Measurements from ENCODE around the gene HTT-AS. TPM values are rescaled to one million over a fixed set of nuclear protein-coding genes. Genes with fewer than 3 reads are reported as not detected.

Gene HTT-AS
- total RNA-seq, 2 donors from 2014 or later, result not detected

DNA sequence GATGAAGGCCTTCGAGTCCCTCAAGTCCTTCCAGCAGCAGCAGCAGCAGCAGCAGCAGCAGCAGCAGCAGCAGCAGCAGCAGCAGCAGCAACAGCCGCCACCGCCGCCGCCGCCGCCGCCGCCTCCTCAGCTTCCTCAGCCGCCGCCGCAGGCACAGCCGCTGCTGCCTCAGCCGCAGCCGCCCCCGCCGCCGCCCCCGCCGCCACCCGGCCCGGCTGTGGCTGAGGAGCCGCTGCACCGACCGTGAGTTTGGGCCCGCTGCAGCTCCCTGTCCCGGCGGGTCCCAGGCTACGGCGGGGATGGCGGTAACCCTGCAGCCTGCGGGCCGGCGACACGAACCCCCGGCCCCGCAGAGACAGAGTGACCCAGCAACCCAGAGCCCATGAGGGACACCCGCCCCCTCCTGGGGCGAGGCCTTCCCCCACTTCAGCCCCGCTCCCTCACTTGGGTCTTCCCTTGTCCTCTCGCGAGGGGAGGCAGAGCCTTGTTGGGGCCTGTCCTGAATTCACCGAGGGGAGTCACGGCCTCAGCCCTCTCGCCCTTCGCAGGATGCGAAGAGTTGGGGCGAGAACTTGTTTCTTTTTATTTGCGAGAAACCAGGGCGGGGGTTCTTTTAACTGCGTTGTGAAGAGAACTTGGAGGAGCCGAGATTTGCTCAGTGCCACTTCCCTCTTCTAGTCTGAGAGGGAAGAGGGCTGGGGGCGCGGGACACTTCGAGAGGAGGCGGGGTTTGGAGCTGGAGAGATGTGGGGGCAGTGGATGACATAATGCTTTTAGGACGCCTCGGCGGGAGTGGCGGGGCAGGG lies 711 bp upstream of the HTT-AS start:
- no peaks in the 10 kb centered on the region for H3K36me3 ChIP-seq
- TF ChIP-seq POLR2A (IDR thresholded peaks at IDR 0.05) (peak; percentile 54), POLR2AphosphoS5 (IDR thresholded peaks at IDR 0.05) (peak; percentile 8)
- TF ChIP-seq, protein P1, sequence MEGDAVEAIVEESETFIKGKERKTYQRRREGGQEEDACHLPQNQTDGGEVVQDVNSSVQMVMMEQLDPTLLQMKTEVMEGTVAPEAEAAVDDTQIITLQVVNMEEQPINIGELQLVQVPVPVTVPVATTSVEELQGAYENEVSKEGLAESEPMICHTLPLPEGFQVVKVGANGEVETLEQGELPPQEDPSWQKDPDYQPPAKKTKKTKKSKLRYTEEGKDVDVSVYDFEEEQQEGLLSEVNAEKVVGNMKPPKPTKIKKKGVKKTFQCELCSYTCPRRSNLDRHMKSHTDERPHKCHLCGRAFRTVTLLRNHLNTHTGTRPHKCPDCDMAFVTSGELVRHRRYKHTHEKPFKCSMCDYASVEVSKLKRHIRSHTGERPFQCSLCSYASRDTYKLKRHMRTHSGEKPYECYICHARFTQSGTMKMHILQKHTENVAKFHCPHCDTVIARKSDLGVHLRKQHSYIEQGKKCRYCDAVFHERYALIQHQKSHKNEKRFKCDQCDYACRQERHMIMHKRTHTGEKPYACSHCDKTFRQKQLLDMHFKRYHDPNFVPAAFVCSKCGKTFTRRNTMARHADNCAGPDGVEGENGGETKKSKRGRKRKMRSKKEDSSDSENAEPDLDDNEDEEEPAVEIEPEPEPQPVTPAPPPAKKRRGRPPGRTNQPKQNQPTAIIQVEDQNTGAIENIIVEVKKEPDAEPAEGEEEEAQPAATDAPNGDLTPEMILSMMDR (IDR thresholded peaks at IDR 0.05), result no peak
- H3K4me1 ChIP-seq (replicated peaks), result no peaks in the 10 kb centered on the region
- H3K27ac ChIP-seq, result peak overlapping the region; percentile 87 to 92
- peak overlapping the region; percentile 59 to 91 for H3K4me3 ChIP-seq
- DNase-seq (ENCODE audit: low spot score), result peak; percentile 48
- under 1% methylated on average over 24 of the region's 60 CpGs for WGBS
- no peaks in the 10 kb centered on the region for H3K27me3 ChIP-seq (replicated peaks; ENCODE audit: insufficient read depth)
- intact Hi-C loops (cut with DNase I), result no loop called here
- H3K9me3 ChIP-seq, result no peaks in the 10 kb centered on the region

DNA sequence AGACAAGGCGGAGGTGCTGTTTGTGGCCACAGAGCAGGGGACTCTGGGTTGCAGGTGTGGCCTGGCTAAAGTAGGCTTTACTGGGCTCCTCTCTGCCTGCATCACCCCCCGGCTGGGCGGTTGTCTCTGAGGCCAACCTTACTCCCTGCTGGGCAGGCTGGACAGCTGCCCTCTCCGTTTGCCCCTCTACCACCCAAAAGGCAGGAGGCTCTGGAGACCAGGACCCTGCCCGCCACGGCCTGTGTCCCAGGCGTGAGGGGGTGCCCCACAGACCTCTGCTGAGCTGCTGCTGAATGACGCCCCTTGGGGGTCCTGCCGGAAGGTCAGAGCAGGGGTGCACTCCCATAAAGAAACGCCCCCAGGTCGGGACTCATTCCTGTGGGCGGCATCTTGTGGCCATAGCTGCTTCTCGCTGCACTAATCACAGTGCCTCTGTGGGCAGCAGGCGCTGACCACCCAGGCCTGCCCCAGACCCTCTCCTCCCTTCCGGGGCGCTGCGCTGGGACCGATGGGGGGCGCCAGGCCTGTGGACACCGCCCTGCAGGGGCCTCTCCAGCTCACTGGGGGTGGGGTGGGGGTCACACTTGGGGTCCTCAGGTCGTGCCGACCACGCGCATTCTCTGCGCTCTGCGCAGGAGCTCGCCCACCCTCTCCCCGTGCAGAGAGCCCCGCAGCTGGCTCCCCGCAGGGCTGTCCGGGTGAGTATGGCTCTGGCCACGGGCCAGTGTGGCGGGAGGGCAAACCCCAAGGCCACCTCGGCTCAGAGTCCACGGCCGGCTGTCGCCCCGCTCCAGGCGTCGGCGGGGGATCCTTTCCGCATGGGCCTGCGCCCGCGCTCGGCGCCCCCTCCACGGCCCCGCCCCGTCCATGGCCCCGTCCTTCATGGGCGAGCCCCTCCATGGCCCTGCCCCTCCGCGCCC lies 920 bp downstream of the HTT-AS start:
- intact Hi-C loops (cut with DNase I), result no loop called here
- no peaks in the 10 kb centered on the region for H3K27me3 ChIP-seq (replicated peaks; ENCODE audit: insufficient read depth)
- 12% methylated on average over 50 of the region's 54 CpGs for WGBS
- H3K4me3 ChIP-seq, result peak overlapping the region; percentile 57 to 59
- TF ChIP-seq, protein P1 (IDR thresholded peaks at IDR 0.05), result no peak
- TF ChIP-seq POLR2A (IDR thresholded peaks at IDR 0.05), result peak; percentile 36
- peak overlapping the region; percentile 77 to 87 for H3K27ac ChIP-seq
- no peaks in the 10 kb centered on the region for H3K4me1 ChIP-seq (replicated peaks)
- no peaks in the 10 kb centered on the region for H3K9me3 ChIP-seq
- DNase-seq (ENCODE audit: low spot score), result peak; percentile 15
- H3K36me3 ChIP-seq, result no peaks in the 10 kb centered on the region

DNA sequence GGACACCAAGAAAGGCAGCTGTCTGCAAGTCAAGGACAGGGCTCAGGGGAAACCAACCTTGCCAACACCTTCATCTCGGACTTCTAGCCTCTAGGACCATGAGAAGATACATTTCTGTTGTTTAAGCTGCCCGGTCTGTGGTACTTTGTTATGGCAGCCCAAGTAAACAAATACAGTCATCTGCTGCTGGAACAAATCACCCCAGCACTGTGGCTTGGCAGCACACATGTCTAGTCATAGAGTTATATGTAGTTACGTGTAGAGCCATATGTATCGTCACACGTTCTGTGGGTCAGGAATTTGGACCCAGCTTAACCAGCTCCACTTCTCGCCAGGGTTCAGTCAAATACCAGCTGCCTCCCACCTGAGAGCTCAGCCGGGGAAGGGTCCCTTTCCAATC lies 2.5 kb downstream of the HTT-AS start:
- Histone ChIP-seq H3K27me3 (replicated peaks; ENCODE audit: insufficient read depth) (no peaks in the 10 kb centered on the region), H3K9me3 (no peaks in the 10 kb centered on the region), H3K4me3 (no peak overlapping the region), H3K36me3 (no peaks in the 10 kb centered on the region), H3K27ac (no peak overlapping the region), H3K4me1 (replicated peaks) (no peaks in the 10 kb centered on the region)
- no peak for DNase-seq (ENCODE audit: low spot score)
- intact Hi-C loops (cut with DNase I), result no loop called here
- 90% methylated on average over 7 of the region's 7 CpGs for WGBS
- TF ChIP-seq, protein P1 (IDR thresholded peaks at IDR 0.05), result no peak
- TF ChIP-seq POLR2A (IDR thresholded peaks at IDR 0.05) (no peak), POLR2AphosphoS5 (IDR thresholded peaks at IDR 0.05) (no peak)

DNA sequence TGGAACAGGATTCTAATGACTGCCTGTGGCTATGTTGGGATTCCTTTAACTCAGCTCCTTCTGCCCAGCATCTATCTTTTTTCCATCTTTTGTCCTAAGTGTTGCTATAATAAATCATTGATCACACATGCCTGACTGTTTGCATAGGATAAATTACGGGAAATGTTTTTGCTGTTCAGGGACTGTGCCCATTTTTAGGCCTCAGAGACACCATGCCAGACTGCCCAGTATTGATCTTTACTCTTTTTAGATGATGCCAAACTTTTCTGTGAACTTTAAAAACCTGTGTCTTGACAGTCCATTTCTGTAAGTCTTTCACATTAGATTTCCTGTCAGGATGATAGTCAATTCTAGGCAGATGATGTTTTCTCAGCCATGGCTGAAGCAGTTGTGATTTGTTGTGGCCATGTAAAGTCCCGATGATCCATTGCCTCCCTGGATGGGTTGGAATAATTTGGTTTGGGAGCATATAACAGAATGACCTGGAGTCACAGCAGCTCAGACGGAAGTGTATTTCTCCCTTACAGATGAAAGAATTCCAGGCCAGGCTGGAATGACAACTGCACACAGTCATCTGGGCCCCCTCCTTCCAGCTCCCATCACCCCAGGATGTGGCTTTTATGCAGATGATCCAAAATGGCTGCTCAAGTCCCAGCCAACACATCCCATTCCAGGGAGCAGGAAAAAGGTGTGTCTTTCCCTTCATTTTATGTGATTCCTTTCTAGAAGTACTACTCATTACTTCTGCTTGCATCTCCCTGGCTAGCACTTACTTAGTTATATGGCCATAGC lies 3.4 kb downstream of the HTT-AS start:
- Histone ChIP-seq H3K36me3 (no peaks in the 10 kb centered on the region), H3K9me3 (no peaks in the 10 kb centered on the region), H3K4me3 (no peak overlapping the region), H3K27me3 (replicated peaks; ENCODE audit: insufficient read depth) (no peaks in the 10 kb centered on the region), H3K4me1 (replicated peaks) (no peaks in the 10 kb centered on the region), H3K27ac (no peak overlapping the region)
- TF ChIP-seq POLR2A (IDR thresholded peaks at IDR 0.05) (no peak), POLR2AphosphoS5 (IDR thresholded peaks at IDR 0.05) (no peak)
- TF ChIP-seq, protein P1 (IDR thresholded peaks at IDR 0.05), result no peak
- 70% methylated on average over 3 of the region's 3 CpGs for WGBS
- intact Hi-C loops (cut with DNase I), result no loop called here
- no peak for DNase-seq (ENCODE audit: low spot score)

All from prostate gland (tissue), 2 donors.